GM12874 (cell line): ENCODE measurements around the gene NOSIP.

Experiments used
- TF ChIP-seq, protein P1 (sequence below): IDR thresholded peaks from 2 replicates; pipeline ENCODE4 v1.5.1; 2011; ENCODE audit warnings: low read depth, mild to moderate bottlenecking, control low read depth, low read length, moderate library complexity; ENCODE audit not compliant: insufficient read depth

Gene NOSIP

DNA sequence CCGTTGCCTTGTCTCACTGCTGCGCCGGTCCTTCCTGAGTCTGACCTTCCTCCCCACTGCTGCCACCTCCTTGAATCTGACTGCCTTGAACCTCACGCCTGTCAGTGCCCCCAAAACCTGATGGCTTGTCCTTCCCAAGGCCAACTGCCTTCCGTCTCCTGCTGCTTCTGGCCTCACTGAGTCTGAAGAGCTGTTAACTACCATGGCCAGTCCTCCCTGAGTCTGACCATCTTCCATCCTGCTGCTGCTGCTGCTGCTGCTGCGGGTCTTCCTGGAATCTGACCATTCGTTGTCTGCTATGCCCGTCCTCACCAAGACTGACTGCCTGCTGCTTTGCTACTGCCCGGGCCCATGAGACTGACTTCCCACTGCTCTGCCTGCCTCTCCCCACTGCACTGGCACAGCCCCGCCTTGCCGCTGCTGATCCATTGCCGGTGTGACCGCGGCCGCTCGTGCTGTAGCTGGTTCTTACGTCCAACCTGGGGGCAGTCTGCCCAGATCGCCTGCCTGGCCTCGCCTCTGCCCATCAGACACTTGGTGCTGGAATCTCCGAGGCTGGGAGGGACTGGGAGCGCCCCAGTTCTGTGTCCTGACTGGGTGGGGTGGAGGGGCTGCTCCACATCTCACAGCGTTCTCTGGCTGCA lies 55.4 kb downstream of the NOSIP start:
- TF ChIP-seq, protein P1, sequence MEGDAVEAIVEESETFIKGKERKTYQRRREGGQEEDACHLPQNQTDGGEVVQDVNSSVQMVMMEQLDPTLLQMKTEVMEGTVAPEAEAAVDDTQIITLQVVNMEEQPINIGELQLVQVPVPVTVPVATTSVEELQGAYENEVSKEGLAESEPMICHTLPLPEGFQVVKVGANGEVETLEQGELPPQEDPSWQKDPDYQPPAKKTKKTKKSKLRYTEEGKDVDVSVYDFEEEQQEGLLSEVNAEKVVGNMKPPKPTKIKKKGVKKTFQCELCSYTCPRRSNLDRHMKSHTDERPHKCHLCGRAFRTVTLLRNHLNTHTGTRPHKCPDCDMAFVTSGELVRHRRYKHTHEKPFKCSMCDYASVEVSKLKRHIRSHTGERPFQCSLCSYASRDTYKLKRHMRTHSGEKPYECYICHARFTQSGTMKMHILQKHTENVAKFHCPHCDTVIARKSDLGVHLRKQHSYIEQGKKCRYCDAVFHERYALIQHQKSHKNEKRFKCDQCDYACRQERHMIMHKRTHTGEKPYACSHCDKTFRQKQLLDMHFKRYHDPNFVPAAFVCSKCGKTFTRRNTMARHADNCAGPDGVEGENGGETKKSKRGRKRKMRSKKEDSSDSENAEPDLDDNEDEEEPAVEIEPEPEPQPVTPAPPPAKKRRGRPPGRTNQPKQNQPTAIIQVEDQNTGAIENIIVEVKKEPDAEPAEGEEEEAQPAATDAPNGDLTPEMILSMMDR, result no peak

DNA sequence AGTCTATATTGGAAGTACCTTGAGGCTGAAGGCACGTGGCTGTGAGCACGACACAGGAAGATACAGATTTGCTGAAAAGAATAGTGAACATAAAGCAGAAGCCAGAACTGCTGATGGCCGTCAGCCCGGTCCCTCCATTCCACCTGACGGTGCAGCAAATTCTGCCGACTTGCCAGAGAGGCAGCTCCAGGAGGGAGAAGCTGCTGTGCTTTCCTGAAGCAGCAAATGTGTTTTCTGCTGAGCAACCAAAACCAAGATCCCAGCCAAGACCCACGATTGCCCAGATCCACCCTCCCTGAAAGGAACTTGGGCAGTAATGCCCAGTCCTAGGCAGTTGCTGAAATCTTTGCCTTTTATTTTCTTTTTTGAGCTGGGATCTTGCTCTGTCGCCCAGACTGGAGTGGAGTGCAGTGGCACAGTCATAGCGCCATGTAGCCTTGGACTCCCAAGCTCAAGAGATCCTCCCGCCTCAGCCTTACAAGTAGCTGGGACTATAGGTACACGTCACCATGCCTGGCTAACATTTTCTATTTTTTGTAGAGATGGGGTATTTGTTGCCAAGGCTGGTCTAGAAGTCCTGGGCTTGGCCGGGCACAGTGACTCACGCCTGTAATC lies 59.5 kb downstream of the NOSIP start:
- TF ChIP-seq, protein P1, result no peak

DNA sequence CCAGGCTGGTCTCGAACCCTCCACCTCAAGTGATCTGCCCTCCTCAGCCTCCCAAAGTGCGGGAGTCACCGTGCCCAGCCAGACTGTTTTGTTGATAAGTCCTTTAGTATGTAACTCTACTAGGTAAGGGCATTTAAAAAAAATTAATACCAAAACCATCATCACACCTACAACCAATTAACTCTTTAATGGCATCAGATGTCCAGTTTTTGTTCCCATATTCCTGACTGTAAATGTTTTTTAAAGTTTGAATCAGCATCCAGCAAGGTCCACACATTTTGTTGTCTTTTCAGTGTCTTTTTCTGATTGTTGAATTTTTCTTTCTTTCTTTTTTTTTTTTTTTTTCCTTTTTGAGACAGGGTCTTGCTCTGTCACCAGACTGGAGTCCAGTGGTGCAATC lies 62.3 kb downstream of the NOSIP start:
- TF ChIP-seq, protein P1, result no peak

DNA sequence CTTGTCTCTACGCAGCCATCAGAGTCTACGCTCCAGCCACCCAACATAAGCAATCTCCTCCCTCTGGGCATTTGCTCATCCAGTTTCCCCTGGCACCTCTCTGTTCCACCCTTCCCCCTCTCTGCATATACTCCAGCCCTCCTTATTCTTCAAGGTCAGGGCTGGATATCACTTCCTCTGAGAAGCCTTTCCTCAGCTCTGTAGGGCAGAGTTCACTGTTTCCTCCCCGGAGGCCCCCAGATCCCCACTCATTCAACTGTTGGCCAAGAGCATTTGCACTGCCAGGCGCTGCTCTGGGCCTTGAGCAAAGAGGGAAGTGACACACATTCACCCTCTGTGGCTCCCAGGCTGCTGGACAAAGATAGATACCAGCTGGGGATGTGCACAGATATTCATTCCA lies 64.6 kb downstream of the NOSIP start:
- TF ChIP-seq, protein P1, result no peak

DNA sequence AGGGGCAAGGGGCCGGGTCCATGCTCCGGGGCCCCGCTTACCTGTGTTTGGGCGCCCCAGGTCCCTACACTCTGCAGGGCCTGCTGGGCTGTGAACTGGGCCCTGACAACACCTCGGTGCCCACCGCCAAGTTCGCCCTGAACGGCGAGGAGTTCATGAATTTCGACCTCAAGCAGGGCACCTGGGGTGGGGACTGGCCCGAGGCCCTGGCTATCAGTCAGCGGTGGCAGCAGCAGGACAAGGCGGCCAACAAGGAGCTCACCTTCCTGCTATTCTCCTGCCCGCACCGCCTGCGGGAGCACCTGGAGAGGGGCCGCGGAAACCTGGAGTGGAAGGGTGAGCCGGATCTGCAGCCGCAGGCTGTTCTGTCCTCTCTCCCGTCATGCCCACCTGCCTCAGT lies 66.2 kb downstream of the NOSIP start:
- TF ChIP-seq, protein P1, result no peak

DNA sequence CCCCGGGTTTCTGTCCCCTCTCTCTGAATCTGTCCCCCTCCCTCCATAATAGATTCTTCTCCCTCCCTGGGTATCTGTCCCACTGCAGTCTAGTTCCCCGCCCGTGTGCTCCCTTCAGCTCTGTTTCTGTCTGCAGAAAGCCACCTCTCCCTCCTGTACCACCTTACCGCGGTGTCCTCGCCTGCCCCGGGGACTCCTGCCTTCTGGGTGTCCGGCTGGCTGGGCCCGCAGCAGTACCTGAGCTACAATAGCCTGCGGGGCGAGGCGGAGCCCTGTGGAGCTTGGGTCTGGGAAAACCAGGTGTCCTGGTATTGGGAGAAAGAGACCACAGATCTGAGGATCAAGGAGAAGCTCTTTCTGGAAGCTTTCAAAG lies 66.6 kb downstream of the NOSIP start:
- TF ChIP-seq, protein P1, result no peak

DNA sequence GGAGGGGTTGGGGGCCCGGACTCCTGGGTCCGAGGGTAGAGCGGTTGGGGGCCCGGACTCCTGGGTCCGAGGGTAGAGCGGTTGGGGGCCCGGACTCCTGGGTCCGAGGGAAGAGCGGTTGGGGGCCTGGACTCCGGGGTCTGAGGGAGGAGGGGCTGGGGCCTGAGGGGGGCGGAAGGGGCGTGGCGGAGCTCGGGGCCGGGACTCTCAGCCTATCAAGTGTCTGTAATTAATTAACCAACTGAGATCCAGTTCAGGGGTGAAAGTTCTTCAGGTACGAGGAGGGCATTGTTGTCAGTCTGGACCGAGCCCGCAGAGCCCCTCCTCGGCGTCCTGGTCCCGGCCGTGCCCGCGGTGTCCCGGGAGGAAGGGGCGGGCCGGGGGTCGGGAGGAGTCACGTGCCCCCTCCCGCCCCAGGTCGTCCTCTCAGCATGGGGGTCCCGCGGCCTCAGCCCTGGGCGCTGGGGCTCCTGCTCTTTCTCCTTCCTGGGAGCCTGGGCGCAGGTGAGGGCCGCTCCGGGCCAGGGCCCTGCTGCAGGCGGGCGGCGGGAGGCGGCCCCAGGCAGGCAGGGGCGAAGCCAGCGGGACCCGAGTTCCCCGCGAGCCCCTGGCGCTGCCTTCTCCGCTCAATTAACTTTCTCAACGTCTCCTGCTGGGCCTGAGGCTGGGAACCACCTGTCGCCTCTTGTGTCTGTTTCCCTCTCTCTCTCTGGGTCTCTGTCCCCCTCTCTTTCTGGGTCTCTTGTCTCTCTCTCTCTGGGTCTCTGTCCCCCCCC lies 67.2 kb downstream of the NOSIP start:
- TF ChIP-seq, protein P1, result no peak
